Body of pancreas (tissue), 4 donors: ENCODE results near the gene ATG2B. TPM values are rescaled to one million over a fixed set of nuclear protein-coding genes. Genes with fewer than 3 reads are reported as not detected.

Experiments
- ATAC-seq: fragments of 150-250 bp; one replicate; pipeline ENCODE4 v1.9.1; 2016
- DNase-seq, 4 donors: peaks; one replicate each; pipeline ENCODE4 v3.0.0-alpha.2; 2019
- H3K27ac ChIP-seq, 4 donors: fragments of 200-600 bp; sonication (generic); 1 replicate in 3 of 4; 2 replicates in 1 of 4; pipeline versions ENCODE4 v1.5.1 to v1.6.1; 2016 to 2019; ENCODE audit warnings: mild to moderate bottlenecking in 1 of 4, mixed read lengths in 1 of 4, moderate library complexity in 1 of 4
- H3K27me3 ChIP-seq, 2 donors: fragments of 200-600 bp; sonication (generic); one replicate each; pipeline ENCODE4 v1.6.0; 2016; ENCODE audit warnings: mild to moderate bottlenecking in 1 of 2
- H3K36me3 ChIP-seq, 2 donors: fragments of 200-600 bp; sonication (generic); replicated peaks in 1 of 2; 2 replicates each; pipeline ENCODE4 v1.5.1; 2016; ENCODE audit warnings: low read depth in 2 of 2; ENCODE audit not compliant: insufficient read depth in 1 of 2
- H3K4me1 ChIP-seq: fragments of 200-600 bp; sonication (generic); one replicate; pipeline ENCODE4 v1.6.0; 2016
- H3K4me3 ChIP-seq, 2 donors: fragments of 200-600 bp; sonication (generic); 1 replicate in 1 of 2; 2 replicates in 1 of 2; pipeline ENCODE4 v1.5.1; 2016 to 2019
- H3K9me3 ChIP-seq, 3 donors: fragments of 200-600 bp; sonication (generic); 1 replicate in 2 of 3; 2 replicates in 1 of 3; pipeline ENCODE4 v1.5.1; 2016
- POLR2A ChIP-seq, 3 donors: fragments of 450-650 bp; IDR thresholded peaks; one replicate each; pipeline ENCODE4 v1.6.1; 2016; ENCODE audit warnings: antibody characterized with exemption in 3 of 3, mild to moderate bottlenecking in 2 of 3
- WGBS, 2 donors: methylation state at CpG; one replicate each; pipeline ENCODE4 v1.1.5; 2017; 5-methylcytosine and 5-hydroxymethylcytosine counted together
- intact Hi-C: fragments of 100-400 bp; cut with DNase I; formaldehyde crosslinking; loops from one replicate; pipeline ENCODE4 v1.15.1; 2023
- total RNA-seq, 2 donors: library from RNA; depleted of rRNA; stranded (reverse); fragments of >200 nt; gene quantifications; one replicate each; pipeline ENCODE4 v1.1.0, GENCODE V29; 2016
- TF ChIP-seq, protein P1 (sequence below), 7 experiments: fragments of 450-650 bp in 4 of 7; fragments of 200-600 bp in 3 of 7; sonication (generic) in 3 of 7; IDR thresholded peaks; one replicate each; pipeline ENCODE4 v1.5.1; 2016 to 2019; ENCODE audit warnings: antibody characterized with exemption in 7 of 7

The ATG2B gene
- total RNA-seq, 2 donors from 2014 or later = 26.2 to 51.7 TPM

DNA sequence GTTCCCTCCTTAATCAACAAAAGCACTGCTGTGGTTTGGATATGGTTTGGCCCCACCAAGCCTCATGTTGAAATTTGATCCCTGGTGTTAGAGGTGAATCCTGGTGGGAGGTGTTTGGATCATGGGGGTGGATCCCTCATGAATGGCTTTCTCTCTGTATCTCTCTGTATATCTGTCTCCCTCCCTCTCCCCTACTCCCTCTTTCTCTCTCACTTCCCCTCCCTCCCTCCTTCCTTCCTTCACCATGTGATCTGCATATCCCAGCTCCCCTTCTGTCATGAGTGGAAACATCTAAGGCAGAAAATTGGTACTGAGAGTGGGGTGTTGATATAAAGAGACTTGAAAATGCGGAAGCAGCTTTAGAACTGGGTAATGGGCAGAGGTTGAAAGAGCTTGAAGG is 5.4 kb upstream of the ATG2B start:
- no peak overlapping the region for H3K27ac ChIP-seq
- WGBS, 2 donors = 100% methylated on average over 1 of the region's 1 CpG
- TF ChIP-seq, protein P1, sequence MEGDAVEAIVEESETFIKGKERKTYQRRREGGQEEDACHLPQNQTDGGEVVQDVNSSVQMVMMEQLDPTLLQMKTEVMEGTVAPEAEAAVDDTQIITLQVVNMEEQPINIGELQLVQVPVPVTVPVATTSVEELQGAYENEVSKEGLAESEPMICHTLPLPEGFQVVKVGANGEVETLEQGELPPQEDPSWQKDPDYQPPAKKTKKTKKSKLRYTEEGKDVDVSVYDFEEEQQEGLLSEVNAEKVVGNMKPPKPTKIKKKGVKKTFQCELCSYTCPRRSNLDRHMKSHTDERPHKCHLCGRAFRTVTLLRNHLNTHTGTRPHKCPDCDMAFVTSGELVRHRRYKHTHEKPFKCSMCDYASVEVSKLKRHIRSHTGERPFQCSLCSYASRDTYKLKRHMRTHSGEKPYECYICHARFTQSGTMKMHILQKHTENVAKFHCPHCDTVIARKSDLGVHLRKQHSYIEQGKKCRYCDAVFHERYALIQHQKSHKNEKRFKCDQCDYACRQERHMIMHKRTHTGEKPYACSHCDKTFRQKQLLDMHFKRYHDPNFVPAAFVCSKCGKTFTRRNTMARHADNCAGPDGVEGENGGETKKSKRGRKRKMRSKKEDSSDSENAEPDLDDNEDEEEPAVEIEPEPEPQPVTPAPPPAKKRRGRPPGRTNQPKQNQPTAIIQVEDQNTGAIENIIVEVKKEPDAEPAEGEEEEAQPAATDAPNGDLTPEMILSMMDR (IDR thresholded peaks at IDR 0.05) = no peak
- intact Hi-C loops = no loop called here
- no peaks in the 10 kb centered on the region for H3K27me3 ChIP-seq
- ATAC-seq (no peak), DNase-seq (no peak)
- H3K36me3 ChIP-seq = no peaks in the 10 kb centered on the region
- H3K4me3 ChIP-seq = no peak overlapping the region
- H3K9me3 ChIP-seq = no peaks in the 10 kb centered on the region
- H3K4me1 ChIP-seq = peaks cover 14% of the 10 kb centered on the region

DNA sequence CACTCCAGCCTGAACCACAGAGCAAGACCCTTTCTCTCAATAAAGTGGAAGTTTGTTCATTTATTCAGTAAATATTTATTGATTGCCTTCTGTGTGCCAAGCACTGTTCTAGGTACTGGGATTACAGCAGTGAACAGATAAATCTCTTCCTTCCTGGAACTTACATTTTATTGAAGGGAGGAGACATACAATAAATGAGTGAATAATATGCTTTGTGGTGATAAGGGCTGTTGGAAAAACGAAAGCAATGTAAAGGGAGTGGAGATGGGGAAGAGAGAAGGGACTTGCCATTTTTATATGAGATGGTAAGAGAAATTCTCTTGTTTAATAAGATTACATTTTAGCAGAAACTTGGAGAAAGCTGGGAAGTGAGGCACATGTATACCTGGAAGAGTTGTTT is 1.8 kb upstream of the ATG2B start:
- intact Hi-C loops = no loop called here
- ATAC-seq (no peak), DNase-seq (no peak)
- Histone ChIP-seq H3K36me3 (no peaks in the 10 kb centered on the region), H3K4me3 (no peak overlapping the region), H3K9me3 (no peaks in the 10 kb centered on the region), H3K4me1 (peaks cover 36% of the 10 kb centered on the region), H3K27me3 (no peaks in the 10 kb centered on the region), H3K27ac (no peak overlapping the region)
- TF ChIP-seq, protein P1 (IDR thresholded peaks at IDR 0.05) = no peak
- no peak for TF ChIP-seq POLR2A (IDR thresholded peaks at IDR 0.05)
- 20 to 36% methylated on average over 1 of the region's 1 CpG for WGBS, 2 donors

DNA sequence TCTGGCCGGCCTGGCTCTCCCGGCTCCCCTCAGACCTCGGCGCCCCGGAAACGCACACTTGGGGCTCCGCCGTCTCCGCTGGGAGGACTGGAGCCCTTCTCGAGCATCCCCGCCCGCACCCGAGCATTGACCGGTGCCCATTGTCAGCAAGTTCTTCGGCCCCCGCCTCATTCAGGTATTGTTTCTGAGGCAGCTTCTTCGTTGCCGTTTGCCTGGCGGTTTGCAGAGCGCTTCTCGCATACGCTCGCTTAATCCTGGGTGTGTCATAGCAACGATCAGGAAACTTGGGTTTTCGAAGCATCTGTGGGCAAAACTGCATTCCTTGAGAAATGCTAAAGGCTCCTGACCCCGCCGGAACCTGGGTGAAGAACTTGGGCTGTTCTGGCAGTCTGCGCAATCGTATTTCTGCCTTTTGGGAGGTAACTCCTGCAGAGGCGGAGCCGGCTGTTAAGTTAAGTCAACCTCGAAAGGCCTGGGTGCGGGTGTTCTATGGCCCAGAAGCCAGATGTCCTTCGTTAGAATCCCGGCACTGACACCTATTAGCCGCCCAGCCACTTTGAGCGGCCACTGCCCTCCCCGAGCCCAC is 703 bp upstream of the ATG2B start:
- intact Hi-C loops = no loop called here
- peak overlapping the region; percentile 18 to 99 (median 95) for H3K27ac ChIP-seq
- WGBS, 2 donors = 0 to 1% methylated on average over 13 to 38 of the region's 38 CpGs
- no peaks in the 10 kb centered on the region for H3K27me3 ChIP-seq
- peak overlapping the region; percentile 94 to 95 for H3K4me3 ChIP-seq
- peak; percentile 30 for ATAC-seq
- peaks cover 46% of the 10 kb centered on the region for H3K4me1 ChIP-seq
- TF ChIP-seq POLR2A (IDR thresholded peaks at IDR 0.05) = no peak
- TF ChIP-seq, protein P1 (IDR thresholded peaks at IDR 0.05) = no peak
- H3K36me3 ChIP-seq = no peaks in the 10 kb centered on the region
- H3K9me3 ChIP-seq = no peaks in the 10 kb centered on the region
- DNase-seq = peak; percentile 56 to 71 (median 64)

DNA sequence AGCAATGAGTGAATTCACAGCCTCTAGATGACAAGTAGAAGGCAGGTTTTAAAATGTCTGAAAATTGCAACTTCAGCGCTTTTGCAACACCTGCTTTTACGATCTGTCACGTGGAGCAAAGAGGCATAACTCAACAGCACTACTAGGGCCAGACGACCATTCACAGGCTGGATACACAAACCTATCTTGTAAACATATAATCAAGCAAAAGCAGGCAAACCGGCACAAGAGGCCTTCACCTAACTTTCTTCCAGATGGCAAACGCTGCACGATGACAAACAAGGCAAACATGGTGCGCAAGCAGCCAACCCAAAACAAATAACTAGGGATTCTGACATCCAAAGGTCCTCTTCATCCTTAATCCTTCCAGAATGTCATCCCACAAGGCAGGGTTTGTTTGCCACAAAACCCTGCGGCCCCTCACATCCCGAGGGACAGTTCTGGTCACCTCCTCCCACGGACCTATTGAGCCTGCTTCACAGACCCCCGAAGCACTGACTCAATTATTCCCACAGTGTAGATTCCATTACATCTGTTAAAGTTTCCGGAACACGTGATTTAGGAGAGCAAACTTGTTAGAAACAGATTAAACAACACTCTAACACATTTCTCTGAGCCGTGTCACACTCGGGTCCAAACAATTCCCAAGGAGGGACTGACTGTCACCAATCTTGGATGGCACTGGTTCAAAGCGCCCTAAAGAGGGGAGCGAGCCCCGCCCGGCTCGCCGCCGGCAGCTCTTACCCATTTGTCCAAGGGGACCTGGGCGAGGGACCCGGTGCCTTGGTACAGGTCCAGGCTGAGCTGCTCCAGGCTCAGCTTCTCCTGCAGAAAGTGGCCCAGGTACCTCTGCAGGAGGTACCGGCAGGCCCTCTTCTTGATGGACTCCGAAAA is 823 bp downstream of the ATG2B start:
- Histone ChIP-seq H3K27me3 (no peaks in the 10 kb centered on the region), H3K9me3 (no peaks in the 10 kb centered on the region), H3K4me3 (peak overlapping the region; percentile 94 to 95), H3K27ac (peak overlapping the region; percentile 90 to 99 (median 95)), H3K4me1 (peaks cover 47% of the 10 kb centered on the region), H3K36me3 (no peaks in the 10 kb centered on the region)
- TF ChIP-seq POLR2A (IDR thresholded peaks at IDR 0.05) = peak; percentile 55 to 90 (median 89)
- TF ChIP-seq, protein P1 (IDR thresholded peaks at IDR 0.05) = peak in 1 of 7 experiments; percentile 30
- WGBS, 2 donors = 1% methylated on average over 24 to 26 of the region's 27 CpGs
- intact Hi-C loops = no loop called here
- DNase-seq (peak; percentile 62 to 87 (median 73)), ATAC-seq (peak; percentile 64)
